HG03108 (cell line): ENCODE measurements around the gene NAALADL2.
"Not testable (repeated sequence)": the region's sequence is repeated elsewhere in the genome, so short reads cannot be mapped to it uniquely, and the experiment has no call there.

Experiments
- ATAC-seq: cut with Tn5 transposase; IDR thresholded peaks from one replicate; pipeline ENCODE4 v1.9.1; 2021; ENCODE audit warnings: moderate library complexity; ENCODE audit not compliant: unreplicated experiment

The NAALADL2 gene

DNA sequence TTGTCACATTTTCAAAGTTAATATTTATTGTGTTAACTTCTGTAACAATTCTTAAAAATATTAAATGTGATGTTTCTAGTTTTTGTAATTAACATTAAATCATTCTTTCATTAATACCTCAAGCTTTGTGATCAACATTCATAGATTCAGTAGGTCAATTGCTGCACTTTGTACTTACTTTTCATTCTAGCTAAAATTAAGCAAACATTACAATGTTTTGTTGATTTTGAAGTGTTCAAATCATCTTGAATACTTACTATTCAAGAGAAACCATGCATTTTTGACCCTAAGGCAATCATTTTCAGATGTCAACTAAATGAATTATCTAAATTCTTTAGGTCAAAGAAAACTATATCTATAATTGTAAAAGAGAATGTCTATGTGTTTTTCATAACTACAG lies 933.1 kb downstream of the NAALADL2 start:
- ATAC-seq = no peak

DNA sequence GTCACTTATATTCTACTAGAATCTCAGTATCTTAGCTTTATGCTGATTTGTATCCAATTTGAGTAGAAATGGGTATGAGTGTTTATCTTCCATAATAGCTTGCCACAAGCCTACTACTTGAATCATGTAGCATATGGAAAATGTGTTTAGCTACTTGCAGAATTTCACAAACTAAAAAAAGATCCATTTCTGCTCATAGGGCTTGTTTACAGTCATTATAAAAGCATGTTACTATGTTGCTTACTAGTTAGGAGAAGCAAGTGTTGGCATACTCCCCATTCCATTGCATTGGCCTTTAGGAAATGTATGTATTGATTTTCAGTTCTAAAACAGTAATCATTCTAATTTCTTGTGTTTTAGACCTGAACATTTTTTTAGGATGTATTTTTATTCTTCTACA lies 939.2 kb downstream of the NAALADL2 start:
- no peak for ATAC-seq

DNA sequence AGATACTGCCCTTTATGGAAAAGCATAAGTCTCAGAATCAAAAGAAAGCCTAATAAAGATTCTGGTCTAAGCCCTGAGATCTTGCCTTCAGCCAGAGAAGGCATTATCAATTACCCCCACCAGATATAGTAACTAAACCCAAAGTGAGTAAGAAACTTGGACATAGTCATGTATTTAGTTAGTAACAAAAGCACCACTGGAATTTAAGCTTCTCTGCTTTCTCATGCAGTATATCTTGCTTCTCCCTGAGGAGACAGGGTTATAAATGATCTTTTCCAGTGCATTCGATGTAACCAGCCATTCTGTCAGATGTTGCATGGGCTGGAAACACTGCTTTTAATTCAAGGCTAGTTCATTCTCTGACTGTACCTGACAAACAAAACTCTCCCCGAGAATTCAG lies 946.7 kb downstream of the NAALADL2 start:
- ATAC-seq = no peak

DNA sequence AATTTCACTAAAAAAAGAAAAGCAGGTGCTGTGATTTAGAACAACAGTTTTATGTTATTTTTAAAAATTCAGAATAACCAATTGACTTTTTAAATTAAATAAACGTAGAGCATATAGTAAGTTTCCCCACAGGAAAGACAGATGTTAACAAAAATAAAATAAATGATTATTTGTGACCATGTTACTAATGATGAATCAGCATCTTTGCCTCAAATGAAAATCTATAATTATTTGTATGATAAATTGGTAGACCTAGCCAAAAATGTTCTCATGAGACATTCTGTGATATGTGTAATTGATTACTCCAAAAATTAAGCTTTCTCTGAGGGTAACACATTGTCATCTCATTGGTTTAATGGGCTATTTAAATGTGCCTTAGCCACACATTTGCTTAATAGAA lies 948.0 kb downstream of the NAALADL2 start:
- no peak for ATAC-seq

GRCh38 chr3:175818811-175819464 lies 959.8 kb downstream of the NAALADL2 start:
- ATAC-seq = no peak

- ATAC-seq = not testable (repeated sequence)
Observed at GRCh38 chr3:175822766-175823491, 963.8 kb downstream of the NAALADL2 start.

- not testable (repeated sequence) for ATAC-seq
Observed at GRCh38 chr3:175825016-175825580, 966.0 kb downstream of the NAALADL2 start.

DNA sequence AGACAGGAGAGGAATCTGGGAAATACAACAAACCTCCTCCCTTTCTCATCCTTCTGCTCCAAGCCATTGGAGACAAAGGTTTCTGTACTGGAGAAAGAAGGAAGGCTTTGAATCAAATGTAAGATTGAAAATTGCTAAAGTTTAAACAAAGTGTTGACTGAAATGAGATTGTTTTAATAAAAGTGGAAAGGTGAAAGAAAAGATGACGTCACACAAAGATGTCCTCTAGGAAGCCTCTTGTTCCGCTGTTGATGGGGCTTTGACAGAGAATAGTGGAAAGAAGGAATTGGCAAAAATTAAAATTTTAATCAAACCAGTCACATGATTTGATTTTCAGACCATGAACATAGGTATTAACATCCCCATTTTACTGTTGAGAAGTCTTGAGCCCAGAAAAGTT lies 967.6 kb downstream of the NAALADL2 start:
- no peak for ATAC-seq

DNA sequence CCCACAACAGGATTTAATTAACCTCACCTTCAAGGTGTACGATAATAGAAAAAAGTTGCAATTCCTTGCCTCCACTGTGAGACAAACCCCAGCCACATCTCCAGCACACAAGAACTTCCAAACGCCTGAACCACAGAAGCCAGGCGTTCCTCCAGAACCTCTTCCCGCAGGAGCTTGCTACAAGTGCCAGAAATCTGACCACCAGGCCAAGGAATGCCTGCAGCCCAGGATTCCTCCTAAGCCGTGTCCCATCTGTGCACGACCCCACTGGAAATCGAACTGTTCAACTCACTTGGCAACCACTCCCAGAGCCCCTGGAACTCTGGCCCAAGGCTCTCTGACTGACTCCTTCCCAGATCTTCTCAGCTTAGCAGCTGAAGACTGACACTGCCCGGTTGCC lies 970.7 kb downstream of the NAALADL2 start:
- ATAC-seq = not testable (repeated sequence)

GRCh38 chr3:175835763-175836162 lies 976.6 kb downstream of the NAALADL2 start:
- not testable (repeated sequence) for ATAC-seq

DNA sequence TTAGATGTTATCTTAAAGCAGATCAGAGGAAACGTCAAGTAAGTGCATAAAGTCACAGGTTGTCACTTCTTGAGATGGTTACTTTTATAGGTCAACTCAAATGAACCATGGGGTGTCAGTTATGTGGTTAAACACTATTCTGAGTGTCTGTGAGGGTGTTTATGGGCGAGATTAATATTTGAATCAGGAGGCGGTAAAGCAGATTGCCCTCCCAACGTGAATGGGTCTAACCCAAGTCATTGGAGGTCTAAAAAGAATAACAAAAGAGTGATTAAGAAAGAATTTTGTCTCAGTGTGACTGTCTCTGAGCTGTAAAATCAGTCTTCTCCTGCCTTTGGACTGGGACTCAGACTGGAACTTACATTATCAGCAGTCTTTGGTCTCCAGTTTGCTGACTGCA lies 977.5 kb downstream of the NAALADL2 start:
- no peak for ATAC-seq

DNA sequence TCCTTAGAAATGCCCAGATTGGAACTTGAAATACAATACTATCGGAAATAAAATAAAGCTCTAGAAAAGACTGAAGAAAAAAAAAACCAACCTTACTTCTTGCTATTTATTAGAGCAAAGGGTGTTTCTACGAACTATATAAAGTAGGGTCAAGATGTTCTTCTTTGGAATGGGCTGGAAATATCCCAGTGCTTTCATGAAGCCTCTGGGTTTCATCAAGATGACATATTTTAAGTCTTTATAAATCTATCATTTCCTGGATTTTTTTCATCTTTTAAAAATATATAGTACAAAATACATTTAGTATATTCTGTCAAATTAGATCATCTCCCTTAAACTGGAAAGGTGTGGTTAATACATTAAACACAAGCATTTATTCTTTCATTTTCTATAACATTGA lies 978.8 kb downstream of the NAALADL2 start:
- no peak for ATAC-seq

- no peak for ATAC-seq
Observed at GRCh38 chr3:175839366-175840005, 980.4 kb downstream of the NAALADL2 start.

DNA sequence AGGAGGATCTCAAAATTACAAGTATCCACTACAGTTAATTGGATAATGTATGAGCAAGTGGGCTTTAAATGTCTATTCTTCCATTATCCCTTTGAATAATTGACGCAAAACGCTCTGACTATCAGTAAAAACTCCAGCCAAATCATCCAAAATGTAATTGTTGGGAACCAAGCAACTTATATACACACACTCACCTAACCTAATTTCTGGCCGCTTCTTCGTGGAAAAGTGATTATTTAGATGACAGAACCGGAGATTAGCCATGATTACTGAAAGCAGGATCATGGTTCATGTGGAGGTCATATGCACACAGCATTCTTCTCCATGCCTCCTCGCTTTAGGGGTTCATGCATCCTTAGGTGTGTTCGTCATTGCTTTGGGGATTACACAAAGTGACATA lies 992.4 kb downstream of the NAALADL2 start:
- ATAC-seq = no peak

DNA sequence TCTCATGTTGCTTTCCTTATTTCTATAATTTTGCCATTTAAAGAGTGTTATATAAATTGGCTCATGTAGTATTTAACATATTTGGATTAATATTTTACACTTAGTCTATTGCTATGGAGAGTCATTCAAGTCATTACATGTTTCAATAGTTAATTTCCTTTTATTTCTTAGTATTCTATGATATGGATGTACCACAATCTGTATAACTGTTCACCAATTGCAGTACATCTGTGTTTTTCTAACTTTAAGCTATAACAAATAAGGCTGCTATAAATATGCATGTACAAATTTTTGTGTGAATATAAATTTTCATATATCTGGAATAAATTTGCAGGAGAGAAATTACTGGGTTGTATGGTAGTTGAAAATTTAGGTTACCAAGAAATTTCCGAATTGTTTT lies 993.4 kb downstream of the NAALADL2 start:
- ATAC-seq = no peak

GRCh38 chr3:175857666-175858270 lies 998.6 kb downstream of the NAALADL2 start:
- no peak for ATAC-seq
